C4-2B (cell line): ENCODE measurements around the gene GAS2L2.
"Not testable (repeated sequence)": the region's sequence is repeated elsewhere in the genome, so short reads cannot be mapped to it uniquely, and the experiment has no call there.

Experiments used
- CTCF ChIP-seq: fragments of 450-650 bp; conservative IDR thresholded peaks from 2 replicates; pipeline ENCODE4 v1.5.1; 2017; ENCODE audit warnings: mild to moderate bottlenecking
- ZFX ChIP-seq: fragments of 450-650 bp; IDR thresholded peaks from 2 replicates; pipeline ENCODE4 v1.6.1; 2017

GRCh38 chr17:35703308-35703707 lies 49.7 kb downstream of the GAS2L2 start:
- TF ChIP-seq CTCF, ZFX: not testable (repeated sequence)
